Measurements from ENCODE around the gene GIT1. TPM values are rescaled to one million over a fixed set of nuclear protein-coding genes. Genes with fewer than 3 reads are reported as not detected.

GIT1 gene
- total and polyA plus RNA-seq, 9 of the 15 experiments (the other 6 are each of a cell fraction or from before 2014, with no cell fraction given): 0.35 to 35.3 (median 17.1) TPM

GRCh38 chr17:29579866-29580771 is 9.3 kb downstream of the GIT1 start (continued):
- no peak for TF ChIP-seq ZNF561 (CRISPR knock-in tag; conservative IDR thresholded peaks at IDR 0.05)
- no peak for TF ChIP-seq SMAD2 (IDR thresholded peaks at IDR 0.05; ENCODE audit: low read depth, low read length)
- TF ChIP-seq ZNF280A (IDR thresholded peaks at IDR 0.05; ENCODE audit: low read depth, partially characterized antibody): no peak
- no peak for TF ChIP-seq LCOR (CRISPR knock-in tag; IDR thresholded peaks at IDR 0.05)
- no peak for TF ChIP-seq KHSRP (IDR thresholded peaks at IDR 0.05)
- no peak for TF ChIP-seq MEF2A (IDR thresholded peaks at IDR 0.05; ENCODE audit: control insufficient read depth, low read depth, low read length)
- no peak for TF ChIP-seq NR2C1 (IDR thresholded peaks at IDR 0.05)
- no peak for TF ChIP-seq NR2C1 (tag; IDR thresholded peaks at IDR 0.05)
- peak; percentile 93 for TF ChIP-seq PKNOX1 (IDR thresholded peaks at IDR 0.05)
- TF ChIP-seq CLOCK (CRISPR knock-in tag; IDR thresholded peaks at IDR 0.05; ENCODE audit: borderline replicate concordance): no peak
- TF ChIP-seq GTF3C2 (IDR thresholded peaks at IDR 0.05; ENCODE audit: borderline replicate concordance, extremely low read depth, insufficient read length): no peak
- no peak for TF ChIP-seq TAF1 (IDR thresholded peaks at IDR 0.05; ENCODE audit: control insufficient read depth, extremely low read depth, insufficient read depth, low read length, severe bottlenecking)
- TF ChIP-seq BRD9 (IDR thresholded peaks at IDR 0.05; ENCODE audit: low read depth, partially characterized antibody): no peak
- TF ChIP-seq KAT8 (IDR thresholded peaks at IDR 0.05; ENCODE audit: low read depth): no peak
- no peak for TF ChIP-seq GATAD2A (IDR thresholded peaks at IDR 0.05)
- no peak for TF ChIP-seq ZNF24 (IDR thresholded peaks at IDR 0.05)
- peak; percentile 55; the same call in 1 of the 2 replicates for TF ChIP-seq CREM (IDR thresholded peaks at IDR 0.05; ENCODE audit: low read depth)
- TF ChIP-seq SAP30 (IDR thresholded peaks at IDR 0.05; ENCODE audit: borderline replicate concordance, insufficient read depth, low read depth, low read length, poor library complexity, severe bottlenecking): no peak
- TF ChIP-seq CHD1 (IDR thresholded peaks at IDR 0.05; ENCODE audit: low read length): no peak
- no peak for TF ChIP-seq SNAPC5 (CRISPR knock-in tag; IDR thresholded peaks at IDR 0.05)

Data from K562 (cell line).